Hematopoietic multipotent progenitor cell treated with erythropoietin and hydrocortisone succinate and interleukin-3 and kit ligand, for 6 days (in vitro differentiated cells): Measurements from ENCODE around the gene JAZF1.
A peak's percentile ranks its signal among the peaks of the same experiment; 100 is the strongest.

ENCODE experiments used
- DNase-seq: peaks from one replicate; pipeline ENCODE4 v3.0.0-alpha.2; 2015

The JAZF1 gene

GRCh38 chr7:28133872-28134271 lies 46.7 kb downstream of the JAZF1 start:
- no peak for DNase-seq

- DNase-seq, result peak; percentile 59
Observed at GRCh38 chr7:28132959-28133870, 47.4 kb downstream of the JAZF1 start.

GRCh38 chr7:28130277-28130676 lies 50.3 kb downstream of the JAZF1 start:
- DNase-seq, result no peak

- no peak for DNase-seq
Observed at GRCh38 chr7:28128608-28129007, 52.0 kb downstream of the JAZF1 start.

GRCh38 chr7:28126410-28127041 lies 54.1 kb downstream of the JAZF1 start:
- peak; percentile 49 for DNase-seq

GRCh38 chr7:28125431-28126409 lies 54.9 kb downstream of the JAZF1 start:
- no peak for DNase-seq

- DNase-seq, result no peak
Observed at GRCh38 chr7:28124413-28124812, 56.2 kb downstream of the JAZF1 start.

- DNase-seq, result no peak
Observed at GRCh38 chr7:28123752-28124151, 56.8 kb downstream of the JAZF1 start.

- peak; percentile 68 for DNase-seq
Observed at GRCh38 chr7:28121496-28121895, 59.1 kb downstream of the JAZF1 start.

GRCh38 chr7:28116041-28116440 lies 64.6 kb downstream of the JAZF1 start:
- no peak for DNase-seq

GRCh38 chr7:28115261-28115660 lies 65.3 kb downstream of the JAZF1 start:
- no peak for DNase-seq

- DNase-seq, result no peak
Observed at GRCh38 chr7:28114056-28114455, 66.5 kb downstream of the JAZF1 start.

GRCh38 chr7:28112883-28113540 lies 67.6 kb downstream of the JAZF1 start:
- DNase-seq, result peak; percentile 27

- no peak for DNase-seq
Observed at GRCh38 chr7:28112467-28112866, 68.1 kb downstream of the JAZF1 start.

- no peak for DNase-seq
Observed at GRCh38 chr7:28112012-28112411, 68.6 kb downstream of the JAZF1 start.

GRCh38 chr7:28110427-28111012 lies 70.1 kb downstream of the JAZF1 start:
- no peak for DNase-seq

GRCh38 chr7:28108747-28109146 lies 71.8 kb downstream of the JAZF1 start:
- DNase-seq, result no peak

GRCh38 chr7:28107960-28108359 lies 72.6 kb downstream of the JAZF1 start:
- DNase-seq, result no peak

- DNase-seq, result no peak
Observed at GRCh38 chr7:28106321-28106829, 74.2 kb downstream of the JAZF1 start.

- DNase-seq, result no peak
Observed at GRCh38 chr7:28105234-28105633, 75.4 kb downstream of the JAZF1 start.

GRCh38 chr7:28104811-28105210 lies 75.8 kb downstream of the JAZF1 start:
- no peak for DNase-seq

GRCh38 chr7:28104041-28104541 lies 76.5 kb downstream of the JAZF1 start:
- no peak for DNase-seq
